GM18517 (cell line): ENCODE results near the gene ABCC6.

Experiments
- ATAC-seq: cut with Tn5 transposase; IDR thresholded peaks from one replicate; pipeline ENCODE4 v1.9.1; 2021; ENCODE audit warnings: mild to moderate bottlenecking, moderate library complexity; ENCODE audit not compliant: unreplicated experiment

Gene ABCC6

DNA sequence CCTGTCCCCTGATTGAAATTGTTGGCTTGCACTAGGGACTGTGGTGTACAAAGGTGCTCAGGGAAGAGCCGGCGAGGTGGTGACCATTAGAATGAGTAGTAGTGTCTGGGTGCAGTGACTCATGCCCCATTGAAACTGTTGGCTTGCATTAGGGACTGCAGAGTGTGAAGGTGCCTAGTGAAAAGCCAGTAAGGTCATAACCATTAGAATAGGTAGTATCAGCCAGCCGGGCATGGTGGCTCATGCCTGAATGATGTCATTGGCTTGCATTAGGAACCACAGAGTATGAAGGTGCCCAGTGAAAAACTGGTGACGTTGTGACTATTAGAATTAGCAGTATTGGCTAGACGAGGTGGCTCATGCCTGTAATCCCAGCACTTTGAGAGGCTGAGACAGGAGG, 78.9 kb downstream of the ABCC6 start:
- ATAC-seq: no peak

DNA sequence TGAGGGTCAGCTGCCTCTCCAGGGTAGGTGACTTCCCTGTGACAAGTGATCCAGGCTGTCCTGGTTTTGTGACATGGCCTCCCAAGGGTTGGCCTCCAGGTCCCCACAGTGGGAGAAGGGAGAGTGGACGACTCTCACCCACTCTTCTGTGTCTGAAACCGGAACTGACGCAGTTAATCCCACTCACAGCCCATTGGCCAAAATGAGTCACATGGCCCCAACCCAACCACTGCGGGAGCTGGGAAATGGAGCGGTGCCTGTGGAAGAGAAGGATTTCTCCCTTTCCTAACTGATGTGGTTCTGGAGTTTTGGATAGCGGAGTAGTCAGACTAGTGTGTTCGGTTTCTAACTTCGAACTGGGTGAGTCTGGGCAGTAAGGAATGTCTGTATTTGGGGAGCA, 79.4 kb downstream of the ABCC6 start:
- no peak for ATAC-seq

DNA sequence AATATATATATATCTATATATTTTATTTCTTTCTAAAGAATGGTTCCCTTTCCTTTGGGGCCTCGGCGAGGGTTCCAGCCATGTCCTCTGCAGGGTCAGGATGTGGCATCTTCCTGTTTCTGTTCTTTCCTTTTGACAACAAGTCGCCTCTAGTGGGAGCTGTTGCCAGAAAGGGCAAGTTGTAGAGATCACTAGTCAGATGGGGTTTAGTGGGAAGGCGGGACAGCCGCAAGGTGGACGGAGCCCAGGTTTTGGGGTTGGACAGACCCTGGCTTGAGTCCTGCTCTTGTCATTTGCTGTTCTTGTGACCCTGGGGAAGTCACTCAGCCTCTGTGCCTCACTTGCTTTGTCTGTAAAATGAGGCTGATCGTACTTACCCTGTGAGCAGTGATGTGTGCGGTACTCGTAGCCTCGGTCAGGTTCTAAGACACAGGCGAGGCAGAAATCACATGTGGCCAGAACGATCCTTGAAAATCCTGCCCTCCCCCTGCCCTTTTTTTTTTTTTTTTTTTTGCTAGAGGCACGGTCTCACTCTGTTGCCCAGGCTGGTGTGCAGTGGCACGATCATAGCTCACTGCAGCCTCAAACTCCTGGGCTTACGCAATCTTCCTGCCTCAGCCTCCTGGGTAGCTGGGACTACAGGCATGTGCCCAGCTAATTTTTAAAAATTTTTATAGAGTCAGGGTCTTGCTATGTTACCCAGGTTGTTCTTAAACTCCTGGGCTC, 80.1 kb downstream of the ABCC6 start:
- ATAC-seq: no peak

DNA sequence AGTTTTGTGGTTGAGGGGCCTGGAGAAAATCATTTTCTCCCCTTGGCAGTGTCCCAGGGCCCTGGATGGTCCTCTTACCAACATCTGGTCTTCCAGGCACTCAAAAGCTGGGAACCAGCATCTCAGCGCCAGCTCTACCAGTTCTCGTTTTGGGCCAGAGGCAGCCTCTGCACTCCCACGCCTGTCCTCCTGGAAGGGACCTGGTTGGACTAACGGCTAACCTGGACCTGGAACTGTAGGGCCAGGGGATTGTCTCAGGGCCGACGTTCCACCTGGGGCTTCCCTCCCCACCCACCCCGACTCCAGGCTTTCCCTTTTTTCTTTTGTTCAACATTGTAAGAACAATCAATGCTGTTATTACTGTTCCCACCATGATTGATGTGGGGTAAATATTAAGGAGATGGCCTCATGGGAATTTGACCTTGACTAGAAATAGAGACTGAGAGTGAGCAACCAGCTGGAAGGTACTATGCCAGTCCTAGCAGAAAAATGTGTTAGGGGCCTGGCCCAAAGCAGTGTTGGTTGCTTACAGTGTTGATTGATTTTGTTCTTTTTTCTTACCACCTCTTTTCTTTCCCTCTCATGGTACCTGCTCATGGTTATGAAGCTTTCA, 81.4 kb downstream of the ABCC6 start:
- no peak for ATAC-seq

DNA sequence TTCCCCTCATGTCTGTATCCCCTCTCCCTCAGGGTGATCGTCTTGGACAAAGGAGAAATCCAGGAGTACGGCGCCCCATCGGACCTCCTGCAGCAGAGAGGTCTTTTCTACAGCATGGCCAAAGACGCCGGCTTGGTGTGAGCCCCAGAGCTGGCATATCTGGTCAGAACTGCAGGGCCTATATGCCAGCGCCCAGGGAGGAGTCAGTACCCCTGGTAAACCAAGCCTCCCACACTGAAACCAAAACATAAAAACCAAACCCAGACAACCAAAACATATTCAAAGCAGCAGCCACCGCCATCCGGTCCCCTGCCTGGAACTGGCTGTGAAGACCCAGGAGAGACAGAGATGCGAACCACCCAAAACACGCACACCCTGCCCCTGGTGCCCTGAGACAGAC, 82.2 kb downstream of the ABCC6 start:
- no peak for ATAC-seq

DNA sequence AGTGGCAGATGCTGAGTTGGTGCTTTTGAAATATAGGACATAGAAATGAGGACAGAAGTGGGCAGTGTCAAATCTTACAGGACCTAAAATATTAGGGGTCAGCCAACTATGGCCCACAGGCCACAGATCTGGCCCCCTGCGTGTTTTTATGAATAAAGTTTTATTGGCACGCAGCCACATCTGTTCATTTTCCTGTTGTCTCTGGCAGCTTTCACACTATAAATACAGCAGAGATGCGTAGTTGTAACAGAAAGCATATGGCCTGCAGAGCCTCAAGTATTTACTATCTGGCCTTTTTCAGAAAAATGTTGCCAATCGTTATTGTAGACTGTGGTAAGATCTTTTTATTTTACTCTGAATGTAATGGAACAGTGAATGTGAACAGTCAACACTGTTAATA, 82.8 kb downstream of the ABCC6 start:
- no peak for ATAC-seq

DNA sequence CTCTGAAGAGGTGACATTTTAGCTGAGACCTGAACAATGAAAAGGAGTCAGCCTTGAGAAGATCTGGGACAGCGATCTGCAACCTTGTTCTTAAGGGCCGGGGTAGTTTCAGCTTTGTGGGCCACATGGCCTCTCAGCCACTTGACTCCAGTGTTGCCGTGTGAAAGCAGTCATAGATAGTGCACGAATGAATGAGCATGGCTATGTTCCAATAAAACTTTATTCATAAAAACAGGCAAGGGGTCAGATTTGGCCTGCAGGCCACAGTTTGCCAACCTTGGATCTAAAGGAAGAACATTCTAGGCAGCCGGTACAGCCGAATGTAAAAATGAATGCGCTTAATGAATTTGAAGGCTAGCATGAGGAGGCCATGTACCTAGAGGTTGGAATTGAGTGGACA, 83.5 kb downstream of the ABCC6 start:
- no peak for ATAC-seq

DNA sequence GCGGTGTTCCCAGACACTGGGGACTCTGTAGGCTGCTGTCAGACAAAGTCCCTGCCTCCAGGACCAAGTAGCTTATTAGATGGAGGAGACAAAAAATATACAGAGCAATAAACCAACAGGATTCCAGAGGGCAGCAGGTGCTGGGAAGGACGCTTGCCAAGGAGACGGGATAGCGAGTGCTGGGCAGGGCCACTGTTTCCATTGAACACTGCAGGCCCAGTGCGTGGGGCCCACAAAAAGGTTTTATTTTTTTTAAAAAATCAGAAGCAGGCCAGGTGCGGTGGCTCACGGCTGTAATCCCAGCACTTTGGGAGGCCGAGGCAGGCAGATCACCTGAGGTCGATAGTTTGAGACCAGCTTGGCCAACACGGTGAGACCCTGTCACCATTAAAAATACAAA, 84.2 kb downstream of the ABCC6 start:
- no peak for ATAC-seq

DNA sequence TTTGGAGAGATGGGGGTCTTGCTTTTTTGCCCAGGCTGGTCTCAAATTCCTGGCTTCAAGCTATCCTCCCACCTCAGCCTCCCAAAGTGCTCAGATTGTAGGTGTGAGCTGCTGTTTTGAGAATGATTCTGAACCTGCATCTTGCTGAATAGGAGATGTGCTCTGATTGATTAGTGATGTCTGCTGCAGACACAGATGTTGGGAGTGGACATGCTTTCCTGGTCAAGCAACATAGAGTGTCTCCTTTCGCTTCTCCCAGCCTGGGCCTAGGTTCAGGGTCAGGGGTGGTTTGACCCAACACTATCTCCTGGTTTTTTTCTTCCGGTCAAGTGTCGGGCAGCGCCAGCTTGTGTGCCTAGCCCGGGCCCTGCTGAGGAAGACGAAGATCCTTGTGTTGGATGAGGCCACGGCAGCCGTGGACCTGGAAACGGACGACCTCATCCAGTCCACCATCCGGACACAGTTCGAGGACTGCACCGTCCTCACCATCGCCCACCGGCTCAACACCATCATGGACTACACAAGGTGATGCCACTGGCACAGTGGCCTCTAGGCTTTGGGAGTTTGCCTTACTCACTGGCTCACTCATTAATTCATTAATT, 85.2 kb downstream of the ABCC6 start:
- ATAC-seq: no peak

DNA sequence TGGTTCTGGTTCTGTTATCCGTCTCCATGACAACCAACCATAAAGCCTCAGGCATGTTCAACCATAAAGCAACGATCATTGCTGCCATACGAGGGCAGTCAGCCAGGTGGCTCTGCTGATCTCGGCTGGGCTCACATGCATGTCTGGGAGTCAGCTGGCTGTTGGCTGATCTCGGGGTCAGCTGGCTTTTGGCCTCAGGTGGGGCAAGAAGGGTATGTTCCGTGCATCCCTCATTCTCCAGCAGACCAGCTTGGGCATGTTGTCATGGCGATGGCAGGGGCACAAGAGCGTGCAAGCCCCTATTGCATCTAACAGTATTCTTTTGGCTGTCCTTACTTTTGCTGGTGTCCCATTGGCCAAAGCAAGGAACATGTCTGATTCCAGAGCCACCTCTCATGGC, 86.2 kb downstream of the ABCC6 start:
- ATAC-seq: no peak

DNA sequence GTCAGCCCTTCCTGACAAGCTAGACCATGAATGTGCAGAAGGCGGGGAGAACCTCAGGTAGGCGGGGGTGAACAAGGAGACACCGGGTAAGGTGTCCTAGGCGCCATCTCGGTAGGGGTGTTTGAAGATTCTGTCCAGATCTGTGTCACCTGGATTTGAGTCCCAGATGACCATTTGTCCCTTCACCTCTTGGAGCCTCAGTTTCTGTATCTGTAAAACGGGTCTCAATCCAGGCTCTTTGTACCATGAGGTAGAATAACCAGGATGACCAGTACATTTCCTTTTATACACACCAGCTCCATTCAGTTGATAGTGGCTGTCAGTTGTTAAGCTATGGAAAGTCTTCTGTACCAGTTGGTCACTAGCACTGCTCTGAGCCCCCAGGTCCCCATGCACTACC, 86.7 kb downstream of the ABCC6 start:
- no peak for ATAC-seq

DNA sequence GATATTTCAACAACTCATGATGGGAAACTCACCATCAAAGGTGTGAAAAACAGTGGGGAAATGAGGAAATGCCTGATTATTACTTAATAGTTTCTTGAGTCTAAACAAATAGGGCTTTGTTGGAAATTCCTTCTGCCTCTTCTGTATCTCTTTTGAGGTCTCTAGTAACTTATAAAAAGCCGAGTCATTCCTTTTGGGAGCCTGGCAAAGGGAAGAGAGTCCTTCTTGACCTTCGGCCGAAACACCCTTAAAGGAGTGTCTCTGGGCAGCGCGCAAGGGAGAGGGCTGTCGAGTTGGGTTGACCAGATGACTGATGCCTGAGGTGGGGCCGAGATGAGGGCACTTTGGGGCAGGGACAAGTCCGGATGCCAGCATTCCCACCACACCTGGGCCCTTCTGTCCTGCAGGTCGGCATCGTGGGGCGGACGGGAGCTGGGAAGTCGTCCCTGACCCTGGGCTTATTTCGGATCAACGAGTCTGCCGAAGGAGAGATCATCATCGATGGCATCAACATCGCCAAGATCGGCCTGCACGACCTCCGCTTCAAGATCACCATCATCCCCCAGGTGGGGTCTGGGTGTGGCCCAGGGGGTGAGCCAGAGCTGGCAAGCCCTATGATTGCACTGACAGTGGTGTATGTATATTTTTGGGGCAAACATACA, 89.2 kb downstream of the ABCC6 start:
- ATAC-seq: no peak

DNA sequence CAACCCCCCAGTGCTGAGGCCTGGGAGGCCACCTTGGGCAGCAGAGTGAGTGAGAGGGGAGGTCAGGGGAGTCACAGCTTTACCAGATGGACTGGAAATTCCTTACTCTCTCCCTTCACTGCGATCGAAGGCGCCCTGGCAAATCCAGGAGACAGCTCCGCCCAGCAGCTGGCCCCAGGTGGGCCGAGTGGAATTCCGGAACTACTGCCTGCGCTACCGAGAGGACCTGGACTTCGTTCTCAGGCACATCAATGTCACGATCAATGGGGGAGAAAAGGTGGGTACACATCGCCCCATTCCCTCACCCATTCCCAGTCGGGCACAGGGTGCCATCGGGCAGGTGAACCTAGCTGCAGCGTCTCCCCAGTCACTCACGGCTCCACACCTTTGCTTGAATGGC, 91.6 kb downstream of the ABCC6 start:
- ATAC-seq: no peak

DNA sequence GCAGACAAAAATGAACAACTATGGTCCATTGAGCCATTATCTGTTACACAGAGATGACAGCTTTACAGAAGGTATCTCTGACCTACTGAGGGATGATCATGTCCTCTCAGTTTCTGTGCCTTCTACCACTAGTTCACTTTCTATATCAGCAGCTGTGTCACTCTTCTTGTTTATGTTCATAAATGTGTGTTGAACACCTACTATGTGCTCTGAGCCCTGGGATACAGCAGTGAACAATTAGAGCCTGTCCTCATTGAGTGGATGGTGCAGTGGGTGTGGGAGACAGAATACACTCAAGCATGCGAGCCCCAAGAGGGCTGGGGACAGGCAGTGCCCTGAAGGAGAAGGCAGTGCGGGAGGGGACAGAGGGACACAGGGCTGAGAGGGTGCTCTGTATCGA, 92.1 kb downstream of the ABCC6 start:
- ATAC-seq: no peak

DNA sequence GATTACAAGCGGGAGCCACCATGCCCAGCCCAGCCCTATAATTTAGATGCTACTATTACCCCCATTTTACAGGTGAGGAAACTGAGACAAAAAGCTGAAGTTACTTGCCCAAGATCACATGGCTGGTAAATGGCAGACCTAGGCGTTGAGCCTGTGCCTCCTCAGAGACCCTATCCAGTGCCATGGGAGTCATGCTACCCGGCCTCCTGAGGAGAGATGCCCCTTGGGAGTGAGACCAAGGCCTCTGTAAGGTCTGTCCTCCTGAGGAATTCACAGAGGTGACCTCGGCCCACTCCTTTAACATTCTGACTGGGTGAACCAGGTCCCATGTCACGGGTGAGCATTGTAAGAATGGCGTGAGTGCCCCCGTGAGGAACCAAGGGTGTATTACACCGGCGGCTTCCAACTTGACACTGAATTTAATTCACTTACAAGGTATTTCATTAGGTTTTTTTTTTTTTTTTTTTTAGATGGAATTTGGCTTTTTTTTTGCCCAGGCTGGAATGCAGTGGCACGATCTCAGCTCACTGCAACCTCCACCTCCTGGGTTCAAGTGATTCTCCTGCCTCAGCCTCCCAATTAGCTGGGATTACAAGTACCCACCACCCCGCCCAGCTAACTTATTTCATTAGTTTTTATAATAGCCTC, 95.7 kb downstream of the ABCC6 start:
- no peak for ATAC-seq

DNA sequence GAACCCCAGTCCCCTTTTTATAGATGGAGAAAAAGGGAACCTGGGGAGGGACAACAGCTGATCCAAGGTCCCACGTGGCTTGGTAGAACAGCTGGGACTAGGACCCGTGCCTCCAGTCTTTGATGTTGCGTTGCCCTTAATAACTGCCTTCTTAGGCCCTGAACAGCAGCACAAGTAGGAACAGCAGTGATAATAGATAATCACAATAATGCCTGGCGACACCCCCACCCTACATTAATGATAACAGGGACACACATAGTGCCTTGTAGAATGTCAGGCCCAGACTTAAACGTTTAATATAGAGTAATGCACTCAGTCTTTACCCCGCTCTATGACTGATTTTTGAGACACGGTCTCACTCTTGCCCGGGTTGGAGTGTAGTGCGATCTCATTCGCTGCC, 96.4 kb downstream of the ABCC6 start:
- no peak for ATAC-seq

DNA sequence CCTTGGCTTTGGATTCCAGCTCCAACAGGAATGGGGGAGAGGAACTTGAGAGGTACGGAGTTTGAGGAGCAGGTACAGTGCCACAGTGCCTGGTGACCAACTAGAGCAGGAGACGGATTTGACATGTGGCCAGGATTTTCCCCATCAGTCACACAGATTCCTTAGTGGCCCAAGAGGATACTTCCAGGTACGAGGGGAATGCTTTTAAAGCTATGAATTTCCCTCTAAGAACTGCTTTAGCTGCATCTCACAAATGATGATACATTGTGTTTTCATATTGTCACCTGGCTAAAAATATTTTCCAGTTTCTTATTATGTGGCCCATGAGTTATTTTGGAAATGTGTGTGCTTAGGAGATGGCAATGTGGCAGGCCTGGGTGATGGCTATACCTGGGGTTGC, 98.3 kb downstream of the ABCC6 start:
- no peak for ATAC-seq

DNA sequence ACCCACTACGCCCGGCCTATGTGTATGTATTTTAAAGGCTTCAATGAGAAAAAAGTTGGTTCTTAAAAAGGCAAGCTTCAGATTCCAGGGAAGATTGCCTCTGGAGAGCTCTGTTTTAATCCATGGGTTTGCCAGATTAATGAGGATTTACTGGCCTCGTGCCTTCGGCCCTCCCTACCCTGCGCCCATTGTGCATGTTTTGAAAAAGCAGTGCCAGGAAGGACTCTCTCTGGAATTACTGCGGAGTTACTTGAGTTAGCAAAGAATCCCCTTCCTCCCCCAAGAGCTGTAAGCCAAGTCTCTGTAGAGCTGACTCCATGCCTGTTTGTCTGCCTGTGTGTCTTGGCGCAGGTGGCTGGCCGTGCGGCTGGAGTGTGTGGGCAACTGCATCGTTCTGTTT, 98.9 kb downstream of the ABCC6 start:
- no peak for ATAC-seq

DNA sequence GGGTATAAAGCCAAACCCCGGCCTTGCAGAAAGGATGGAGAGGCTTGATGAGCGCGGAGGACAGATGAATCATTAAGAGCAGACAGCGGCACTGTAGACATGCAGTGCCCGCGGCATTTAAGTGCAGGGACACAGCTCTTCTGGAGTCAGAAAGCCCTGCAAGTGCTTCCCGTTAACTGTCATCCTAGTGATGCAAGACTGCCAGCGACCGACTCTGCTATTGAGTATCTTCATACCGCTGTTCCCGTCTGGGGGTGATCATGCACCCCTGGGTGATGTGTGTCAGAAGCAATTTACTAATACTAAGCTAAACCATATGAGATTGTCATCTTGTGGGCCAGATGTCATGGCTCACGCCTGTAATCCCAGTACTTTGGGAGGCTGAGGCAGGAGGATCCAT, 101.0 kb downstream of the ABCC6 start:
- ATAC-seq: no peak

DNA sequence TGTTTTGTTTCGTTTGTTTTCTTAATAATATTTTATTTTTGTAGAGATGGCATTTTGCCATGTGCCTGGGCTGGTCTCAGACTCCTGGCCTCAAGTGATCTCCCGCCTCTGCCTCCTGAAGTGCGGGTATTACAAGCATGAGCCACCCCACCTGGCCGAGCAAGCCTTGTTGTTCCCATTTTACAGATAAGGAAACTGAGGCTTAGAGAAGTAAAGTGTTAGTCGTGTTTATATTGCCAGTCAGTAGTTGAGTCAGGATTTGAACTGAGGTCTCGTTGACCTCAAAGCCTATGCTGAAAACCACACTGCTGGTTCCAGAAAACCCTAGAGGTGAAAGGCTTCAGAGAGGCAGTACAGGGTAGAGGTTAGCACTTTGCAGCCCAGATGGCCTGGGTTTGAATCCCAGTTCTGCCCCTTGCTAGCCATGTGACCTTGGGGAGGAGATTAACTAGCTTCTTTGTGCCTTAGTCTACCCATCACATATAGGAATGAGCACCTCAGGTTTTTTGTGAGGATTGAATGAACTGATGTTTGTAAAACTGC, 102.0 kb downstream of the ABCC6 start:
- ATAC-seq: no peak
